K562 (cell line): ENCODE data around the gene ABCA10. TPM values are rescaled to one million over a fixed set of nuclear protein-coding genes. Genes with fewer than 3 reads are reported as not detected.
A peak's percentile ranks its signal among the peaks of the same experiment; 100 is the strongest.

Experiments used
- BACH1 ChIP-seq: fragments of 200-800 bp; sonication (Bioruptor generic); IDR thresholded peaks from 2 replicates; pipeline ENCODE4 v1.6.1; 2016; ENCODE audit warnings: missing genetic modification characterization, missing compliant biosample characterization
- FOSL1 ChIP-seq: fragments of 200-800 bp; sonication (Bioruptor generic); conservative IDR thresholded peaks from 2 replicates; pipeline ENCODE4 v1.6.1; 2016; ENCODE audit warnings: missing genetic modification characterization, missing compliant biosample characterization
- MAZ ChIP-seq, 2 experiments: fragments of 450-650 bp in 1 of 2; sonication (generic) in 1 of 2; formaldehyde crosslinking; IDR thresholded peaks in 1 of 2; conservative IDR thresholded peaks in 1 of 2; 2 replicates each; pipeline versions ENCODE4 v1.4.0 to v1.5.0; 2020; ENCODE audit warnings: mild to moderate bottlenecking in 1 of 2, missing genetic modification reagents in 1 of 2
- MCM3 ChIP-seq: fragments of 450-650 bp; IDR thresholded peaks from 2 replicates; pipeline ENCODE4 v1.6.1; 2016
- MCM7 ChIP-seq, 2 experiments: fragments of 450-650 bp; IDR thresholded peaks; 2 replicates each; pipeline ENCODE4 v1.6.1; 2016 to 2018
- NR1H2 ChIP-seq: sonication (generic); formaldehyde crosslinking; IDR thresholded peaks from 2 replicates; pipeline ENCODE4 v1.4.0; 2020; ENCODE audit warnings: mild to moderate bottlenecking, missing genetic modification reagents
- PPARD ChIP-seq: fragments of 250-450 bp; sonication (Bioruptor Pico); IDR thresholded peaks from 2 replicates; pipeline ENCODE4 v1.8.0; 2022; ENCODE audit warnings: inconsistent platforms, mild to moderate bottlenecking, moderate library complexity
- SMARCA5 ChIP-seq: fragments of 450-650 bp; IDR thresholded peaks from 2 replicates; pipeline ENCODE4 v1.6.1; 2016
- STAT5B ChIP-seq: fragments of 250-450 bp; sonication (Bioruptor Pico); IDR thresholded peaks from 2 replicates; pipeline ENCODE4 v1.8.0; 2021; ENCODE audit warnings: mild to moderate bottlenecking, inconsistent platforms
- ZFP1 ChIP-seq: fragments of 450-650 bp; formaldehyde crosslinking; IDR thresholded peaks from 2 replicates; pipeline ENCODE4 v1.4.0; 2020; ENCODE audit warnings: mild to moderate bottlenecking, mixed read lengths
- ZNF311 ChIP-seq: fragments of 250-450 bp; sonication (Bioruptor Pico); IDR thresholded peaks from 2 replicates; pipeline ENCODE4 v1.4.0; 2020; ENCODE audit warnings: mild to moderate bottlenecking, moderate library complexity
- ZNF57 ChIP-seq: fragments of 450-650 bp; formaldehyde crosslinking; IDR thresholded peaks from 2 replicates; pipeline ENCODE4 v1.4.0; 2020; ENCODE audit warnings: mild to moderate bottlenecking, moderate library complexity
- ZNF696 ChIP-seq: fragments of 250-450 bp; sonication (Bioruptor Pico); conservative IDR thresholded peaks from 2 replicates; pipeline ENCODE4 v1.4.0; 2020; ENCODE audit warnings: mild to moderate bottlenecking, moderate library complexity
- ZNF707 ChIP-seq: fragments of 250-450 bp; sonication (Bioruptor Pico); conservative IDR thresholded peaks from 2 replicates; pipeline ENCODE4 v1.8.0; 2022; ENCODE audit warnings: inconsistent platforms, mild to moderate bottlenecking, moderate library complexity
- polyA plus RNA-seq, 8 experiments: library from polyadenylated mRNA; depleted of rRNA in 4 of 8; stranded (reverse) in 5 of 8; unstranded in 3 of 8; fragments of >200 nt; fragmentation: Nextera tagmentation in 2 of 8; fragmentation: Illumina TruSeq in 1 of 8; extraction: Ambion mirVana in 2 of 8; extraction: Trizol in 1 of 8; gene quantifications; 2 replicates each; pipeline versions ENCODE4 v1.2.1 to v1.2.3, GENCODE V29; 2011 to 2014; ENCODE audit warnings: inconsistent platforms in 1 of 8, missing spikeins in 1 of 8
- total RNA-seq, 7 experiments: library from RNA; depleted of rRNA in 6 of 7; stranded (reverse); fragments of >200 nt in 6 of 7; fragmentation: Illumina TruSeq in 2 of 7; extraction: Trizol in 2 of 7; gene quantifications; 2 replicates each; pipeline versions ENCODE4 v1.2.1 to v1.2.3, GENCODE V29; 2011 to 2021; ENCODE audit warnings: low replicate concordance in 1 of 7
- TF ChIP-seq, protein P1 (sequence below): fragments of 250-450 bp; sonication (Bioruptor Pico); IDR thresholded peaks from 2 replicates; pipeline ENCODE4 v1.4.0; 2020; ENCODE audit warnings: mild to moderate bottlenecking
- TF ChIP-seq, protein P2 (sequence below), 2 experiments: IDR thresholded peaks; 2 replicates each; pipeline ENCODE4 v1.6.1; 2011; ENCODE audit warnings: borderline replicate concordance in 1 of 2, control low read depth in 1 of 2, low read depth in 1 of 2, low read length in 1 of 2, mild to moderate bottlenecking in 1 of 2, mixed read lengths in 1 of 2, moderate library complexity in 1 of 2; ENCODE audit not compliant: insufficient read depth in 1 of 2, insufficient read length in 1 of 2, poor library complexity in 1 of 2, severe bottlenecking in 1 of 2; ENCODE audit errors: extremely low read depth in 1 of 2
- TF ChIP-seq, protein P3 (sequence below): fragments of 250-450 bp; sonication (Bioruptor Pico); IDR thresholded peaks from 2 replicates; pipeline ENCODE4 v1.4.0; 2020; ENCODE audit warnings: borderline replicate concordance
- TF ChIP-seq, protein P4 (sequence below): sonication (generic); formaldehyde crosslinking; IDR thresholded peaks from 2 replicates; pipeline ENCODE4 v1.8.0; 2022; ENCODE audit warnings: mild to moderate bottlenecking, missing genetic modification reagents

Gene ABCA10
- total and polyA plus RNA-seq, 9 of the 15 experiments (the other 6 are each of a cell fraction or from before 2014, with no cell fraction given): 0.04 to 0.45 (median 0.15) TPM; not detected in 1

DNA sequence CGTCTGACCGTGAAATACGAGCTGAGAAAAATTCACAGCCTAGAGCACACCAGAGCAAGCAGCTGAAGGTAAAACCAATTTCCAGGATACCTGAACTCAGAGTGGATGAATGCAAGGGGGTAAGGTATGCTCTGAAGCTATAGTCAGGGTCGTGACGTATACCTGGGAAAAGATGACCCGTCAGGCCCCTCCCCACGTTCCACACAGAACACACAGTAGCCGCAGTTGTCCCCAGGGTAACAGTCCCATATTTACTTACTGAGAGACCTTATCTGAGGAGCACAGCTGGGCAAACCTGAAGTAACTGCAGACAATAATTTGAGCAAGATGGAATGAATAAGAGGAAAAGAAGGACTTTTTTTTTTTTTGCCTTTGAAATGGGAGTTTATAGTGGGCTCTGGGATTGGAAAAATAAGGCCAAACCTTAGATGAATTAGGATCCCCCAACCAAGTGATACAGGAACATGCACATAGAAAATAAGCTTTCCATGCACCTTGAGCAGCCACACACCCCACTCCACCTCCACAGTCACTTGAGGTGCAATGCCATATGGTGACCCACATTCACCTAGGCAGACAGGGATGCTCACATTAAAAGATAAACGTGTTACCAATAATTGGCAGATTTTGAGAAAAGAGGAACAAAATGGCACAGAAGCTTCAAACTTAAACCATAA lies 124.9 kb downstream of the ABCA10 start (continued):
- TF ChIP-seq, protein P1, sequence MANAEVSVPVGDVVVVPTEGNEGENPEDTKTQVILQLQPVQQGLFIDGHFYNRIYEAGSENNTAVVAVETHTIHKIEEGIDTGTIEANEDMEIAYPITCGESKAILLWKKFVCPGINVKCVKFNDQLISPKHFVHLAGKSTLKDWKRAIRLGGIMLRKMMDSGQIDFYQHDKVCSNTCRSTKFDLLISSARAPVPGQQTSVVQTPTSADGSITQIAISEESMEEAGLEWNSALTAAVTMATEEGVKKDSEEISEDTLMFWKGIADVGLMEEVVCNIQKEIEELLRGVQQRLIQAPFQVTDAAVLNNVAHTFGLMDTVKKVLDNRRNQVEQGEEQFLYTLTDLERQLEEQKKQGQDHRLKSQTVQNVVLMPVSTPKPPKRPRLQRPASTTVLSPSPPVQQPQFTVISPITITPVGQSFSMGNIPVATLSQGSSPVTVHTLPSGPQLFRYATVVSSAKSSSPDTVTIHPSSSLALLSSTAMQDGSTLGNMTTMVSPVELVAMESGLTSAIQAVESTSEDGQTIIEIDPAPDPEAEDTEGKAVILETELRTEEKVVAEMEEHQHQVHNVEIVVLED (CRISPR knock-in tag): 0 out of 2 replicates have a peak, but pooled peaks have one; percentile 26
- TF ChIP-seq ZNF57 (CRISPR knock-in tag): no peak
- TF ChIP-seq MCM7 (IDR thresholded peaks at IDR 0.05): no peak
- peak; percentile 84 for TF ChIP-seq FOSL1 (tag)
- TF ChIP-seq NR1H2 (CRISPR knock-in tag): no peak
- peak; percentile 45 to 47; a peak in 2 of 4 replicates for TF ChIP-seq MAZ (CRISPR knock-in tag; conservative IDR thresholded peaks at IDR 0.05 in 1 of 2, IDR thresholded peaks at IDR 0.05 in 1 of 2)
- TF ChIP-seq, protein P2, sequence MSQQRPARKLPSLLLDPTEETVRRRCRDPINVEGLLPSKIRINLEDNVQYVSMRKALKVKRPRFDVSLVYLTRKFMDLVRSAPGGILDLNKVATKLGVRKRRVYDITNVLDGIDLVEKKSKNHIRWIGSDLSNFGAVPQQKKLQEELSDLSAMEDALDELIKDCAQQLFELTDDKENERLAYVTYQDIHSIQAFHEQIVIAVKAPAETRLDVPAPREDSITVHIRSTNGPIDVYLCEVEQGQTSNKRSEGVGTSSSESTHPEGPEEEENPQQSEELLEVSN (IDR thresholded peaks at IDR 0.05; ENCODE audit: borderline replicate concordance in 1 of 2, extremely low read depth in 1 of 2, insufficient read depth in 1 of 2, insufficient read length in 1 of 2, low read depth in 1 of 2, low read length in 1 of 2, poor library complexity in 1 of 2, severe bottlenecking in 1 of 2): no peak
- no peak for TF ChIP-seq ZNF696 (CRISPR knock-in tag)
- TF ChIP-seq, protein P3, sequence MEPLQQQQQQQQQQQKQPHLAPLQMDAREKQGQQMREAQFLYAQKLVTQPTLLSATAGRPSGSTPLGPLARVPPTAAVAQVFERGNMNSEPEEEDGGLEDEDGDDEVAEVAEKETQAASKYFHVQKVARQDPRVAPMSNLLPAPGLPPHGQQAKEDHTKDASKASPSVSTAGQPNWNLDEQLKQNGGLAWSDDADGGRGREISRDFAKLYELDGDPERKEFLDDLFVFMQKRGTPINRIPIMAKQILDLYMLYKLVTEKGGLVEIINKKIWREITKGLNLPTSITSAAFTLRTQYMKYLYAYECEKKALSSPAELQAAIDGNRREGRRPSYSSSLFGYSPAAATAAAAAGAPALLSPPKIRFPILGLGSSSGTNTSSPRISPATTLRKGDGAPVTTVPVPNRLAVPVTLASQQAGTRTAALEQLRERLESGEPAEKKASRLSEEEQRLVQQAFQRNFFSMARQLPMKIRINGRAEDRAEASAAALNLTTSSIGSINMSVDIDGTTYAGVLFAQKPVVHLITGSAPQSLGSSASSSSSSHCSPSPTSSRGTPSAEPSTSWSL: no peak
- TF ChIP-seq STAT5B (CRISPR knock-in tag): no peak
- no peak for TF ChIP-seq ZNF707 (CRISPR knock-in tag)
- no peak for TF ChIP-seq PPARD (CRISPR knock-in tag)
- TF ChIP-seq SMARCA5: no peak
- TF ChIP-seq, protein P4, sequence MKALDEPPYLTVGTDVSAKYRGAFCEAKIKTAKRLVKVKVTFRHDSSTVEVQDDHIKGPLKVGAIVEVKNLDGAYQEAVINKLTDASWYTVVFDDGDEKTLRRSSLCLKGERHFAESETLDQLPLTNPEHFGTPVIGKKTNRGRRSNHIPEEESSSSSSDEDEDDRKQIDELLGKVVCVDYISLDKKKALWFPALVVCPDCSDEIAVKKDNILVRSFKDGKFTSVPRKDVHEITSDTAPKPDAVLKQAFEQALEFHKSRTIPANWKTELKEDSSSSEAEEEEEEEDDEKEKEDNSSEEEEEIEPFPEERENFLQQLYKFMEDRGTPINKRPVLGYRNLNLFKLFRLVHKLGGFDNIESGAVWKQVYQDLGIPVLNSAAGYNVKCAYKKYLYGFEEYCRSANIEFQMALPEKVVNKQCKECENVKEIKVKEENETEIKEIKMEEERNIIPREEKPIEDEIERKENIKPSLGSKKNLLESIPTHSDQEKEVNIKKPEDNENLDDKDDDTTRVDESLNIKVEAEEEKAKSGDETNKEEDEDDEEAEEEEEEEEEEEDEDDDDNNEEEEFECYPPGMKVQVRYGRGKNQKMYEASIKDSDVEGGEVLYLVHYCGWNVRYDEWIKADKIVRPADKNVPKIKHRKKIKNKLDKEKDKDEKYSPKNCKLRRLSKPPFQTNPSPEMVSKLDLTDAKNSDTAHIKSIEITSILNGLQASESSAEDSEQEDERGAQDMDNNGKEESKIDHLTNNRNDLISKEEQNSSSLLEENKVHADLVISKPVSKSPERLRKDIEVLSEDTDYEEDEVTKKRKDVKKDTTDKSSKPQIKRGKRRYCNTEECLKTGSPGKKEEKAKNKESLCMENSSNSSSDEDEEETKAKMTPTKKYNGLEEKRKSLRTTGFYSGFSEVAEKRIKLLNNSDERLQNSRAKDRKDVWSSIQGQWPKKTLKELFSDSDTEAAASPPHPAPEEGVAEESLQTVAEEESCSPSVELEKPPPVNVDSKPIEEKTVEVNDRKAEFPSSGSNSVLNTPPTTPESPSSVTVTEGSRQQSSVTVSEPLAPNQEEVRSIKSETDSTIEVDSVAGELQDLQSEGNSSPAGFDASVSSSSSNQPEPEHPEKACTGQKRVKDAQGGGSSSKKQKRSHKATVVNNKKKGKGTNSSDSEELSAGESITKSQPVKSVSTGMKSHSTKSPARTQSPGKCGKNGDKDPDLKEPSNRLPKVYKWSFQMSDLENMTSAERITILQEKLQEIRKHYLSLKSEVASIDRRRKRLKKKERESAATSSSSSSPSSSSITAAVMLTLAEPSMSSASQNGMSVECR (CRISPR knock-in tag): no peak
- TF ChIP-seq BACH1 (tag): no peak
- no peak for TF ChIP-seq ZNF311 (CRISPR knock-in tag)
- no peak for TF ChIP-seq MCM3
- TF ChIP-seq ZFP1 (CRISPR knock-in tag): no peak
